IPS DF 6.9 (cell line): ENCODE results near the gene BCDIN3D.

Experiments
- DNase-seq: peaks from one replicate; pipeline ENCODE4 v3.0.0-alpha.2; 2013; ENCODE audit warnings: low read depth, low spot score
- H3K27ac ChIP-seq: one replicate; pipeline ENCODE4 v1.5.1; 2013; ENCODE audit warnings: low read length, control low read depth
- H3K27me3 ChIP-seq: 2 replicates; pipeline ENCODE4 v1.6.1; 2013; ENCODE audit warnings: mild to moderate bottlenecking, low read length; ENCODE audit not compliant: control insufficient read depth, insufficient read depth
- H3K36me3 ChIP-seq: 2 replicates; pipeline ENCODE4 v1.6.1; 2013; ENCODE audit warnings: low read length; ENCODE audit not compliant: control insufficient read depth, insufficient read depth
- H3K4me1 ChIP-seq: 2 replicates; pipeline ENCODE4 v1.6.1; 2013; ENCODE audit warnings: low read length; ENCODE audit not compliant: control insufficient read depth, insufficient read depth
- H3K4me3 ChIP-seq: 2 replicates; pipeline ENCODE4 v1.5.1; 2013; ENCODE audit warnings: mild to moderate bottlenecking, low read length
- H3K9me3 ChIP-seq: 2 replicates; pipeline ENCODE4 v1.6.1; 2013; ENCODE audit warnings: low read length, inconsistent platforms; ENCODE audit not compliant: control insufficient read depth, insufficient read depth
- WGBS: extraction: QIAGEN DNeasy Blood & Tissue Kit; methylation state at CpG from one replicate; pipeline ENCODE4 v1.1.7; 2013; ENCODE audit warnings: mixed read lengths, missing lambda C conversion rate; ENCODE audit not compliant: insufficient read length, insufficient coverage; 5-methylcytosine and 5-hydroxymethylcytosine counted together

Gene BCDIN3D

DNA sequence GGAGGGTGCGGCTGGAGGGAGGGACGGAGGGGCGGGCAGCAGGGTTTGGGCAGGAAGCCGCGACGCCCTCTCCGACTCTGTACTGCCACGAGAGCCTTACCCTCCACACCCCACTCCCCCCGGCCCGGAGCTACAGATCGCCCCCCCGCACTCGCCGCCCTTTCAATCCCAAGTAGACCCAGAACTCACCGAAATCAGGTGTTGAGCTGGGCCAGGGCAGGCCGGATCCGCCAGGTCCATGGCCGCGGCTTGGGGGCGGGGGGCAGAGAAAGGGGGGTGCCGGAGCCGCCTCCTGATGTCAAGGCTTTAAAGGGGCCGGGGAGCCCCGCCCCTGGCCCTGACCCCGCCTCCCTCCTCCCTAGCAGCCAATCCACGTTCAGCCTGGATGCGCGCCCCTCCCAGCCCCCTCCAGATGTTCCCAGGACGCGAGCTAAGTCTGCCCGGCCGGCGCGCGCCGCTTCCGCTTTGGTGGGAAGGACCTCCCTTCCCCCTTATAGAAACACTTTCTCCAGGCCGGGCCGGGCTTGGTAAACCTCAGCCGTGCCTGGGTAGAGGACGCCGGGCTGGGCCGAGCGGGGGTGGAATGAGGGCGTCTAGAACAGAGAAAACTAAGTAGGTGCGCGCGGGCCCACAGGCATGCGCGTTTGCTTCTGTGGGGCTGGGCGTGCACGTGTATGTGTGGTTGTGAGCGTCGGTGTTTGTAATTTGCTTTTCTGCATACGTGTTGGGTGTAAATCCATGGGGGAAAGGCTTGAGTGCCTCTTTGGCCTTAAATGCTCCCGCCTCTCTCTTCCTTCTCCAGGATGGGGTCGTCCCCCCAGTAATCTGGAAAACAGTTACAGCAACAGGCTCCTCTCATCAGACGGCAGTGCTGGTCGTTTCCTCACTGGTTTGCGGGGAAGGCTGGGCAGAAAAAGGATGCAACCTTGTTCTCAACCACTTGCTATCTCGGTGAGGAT, 14.5 kb downstream of the BCDIN3D start, which contains the start of gene NCKAP5L:
Gene NCKAP5L, minus strand, starts transcription at position 281 of the 959 bp plus-strand sequence. CDS start 24,369 bp downstream, outside the sequence.
- no peaks in the 10 kb centered on the region for H3K4me1 ChIP-seq
- peak within 1 kb of the TSS; percentile 88 for H3K4me3 ChIP-seq
- H3K27ac ChIP-seq = peak within 1 kb of the TSS; percentile 8
- no CpG with 5 or more reads among the region's 61 CpGs for WGBS
- peak; percentile 89 for DNase-seq
- H3K36me3 ChIP-seq = no peaks in the 10 kb centered on the region
- H3K9me3 ChIP-seq = no peaks in the 10 kb centered on the region
- no peaks in the 10 kb centered on the region for H3K27me3 ChIP-seq

DNA sequence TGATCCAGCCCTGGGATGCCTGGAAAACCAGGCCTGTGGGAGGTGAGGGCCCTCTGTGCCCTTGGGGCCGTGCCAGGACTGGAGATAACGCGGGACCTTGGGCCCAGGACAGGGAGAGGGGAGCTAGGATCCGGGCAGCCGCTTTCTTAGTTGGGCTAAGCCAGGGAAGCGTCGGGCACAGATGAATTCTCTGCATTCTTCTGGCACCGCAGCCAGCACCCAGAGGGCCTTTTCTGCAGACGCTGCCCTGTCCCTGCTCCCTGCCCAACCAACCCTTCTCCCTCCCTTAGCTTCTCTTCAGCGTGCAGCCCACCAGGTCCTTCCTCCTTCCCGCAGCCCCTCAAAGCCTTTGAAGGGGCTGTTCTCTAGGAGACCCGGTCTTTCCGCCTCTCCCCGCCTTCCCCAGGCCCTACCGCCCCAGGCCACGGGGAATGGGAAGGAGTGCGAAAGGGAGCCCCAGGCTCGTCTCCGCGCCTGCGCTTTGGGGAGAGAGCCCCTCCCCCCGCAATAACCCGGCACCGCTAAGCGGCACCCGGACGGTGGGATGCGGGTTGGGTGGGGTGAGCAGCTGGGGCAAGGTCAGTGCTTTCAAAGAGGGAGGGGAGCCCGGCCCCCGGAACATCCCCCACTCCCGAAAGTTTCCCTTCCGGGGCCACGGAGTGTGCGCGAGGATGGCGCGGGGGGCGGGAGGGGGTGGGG, 15.4 kb downstream of the BCDIN3D start:
- Histone ChIP-seq H3K36me3 (no peaks in the 10 kb centered on the region), H3K9me3 (no peaks in the 10 kb centered on the region), H3K27me3 (no peaks in the 10 kb centered on the region), H3K4me3 (peak overlapping the region; percentile 88), H3K4me1 (no peaks in the 10 kb centered on the region), H3K27ac (no peak overlapping the region)
- WGBS = no CpG with 5 or more reads among the region's 38 CpGs
- no peak for DNase-seq

DNA sequence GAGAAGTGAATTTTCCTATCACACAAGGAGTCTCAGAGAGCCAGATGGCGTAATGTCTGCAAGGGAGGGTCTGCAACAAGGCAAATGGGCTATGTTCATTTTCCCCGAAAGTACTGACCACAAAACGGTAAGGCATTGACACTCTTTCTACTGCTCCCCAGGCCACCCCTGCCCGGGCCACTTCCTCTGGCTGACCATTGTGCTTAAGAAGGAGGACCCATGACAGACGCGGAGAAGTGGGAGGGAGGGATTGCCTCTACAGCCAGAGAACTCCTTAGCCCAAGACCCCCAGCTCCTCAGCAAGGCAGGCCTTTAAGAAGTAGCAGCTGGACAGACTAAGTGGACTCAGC, 15.9 kb downstream of the BCDIN3D start:
- H3K9me3 ChIP-seq = no peaks in the 10 kb centered on the region
- H3K4me1 ChIP-seq = no peaks in the 10 kb centered on the region
- peak overlapping the region; percentile 88; the same call in 1 of the 2 replicates for H3K4me3 ChIP-seq
- no peak for DNase-seq
- no peaks in the 10 kb centered on the region for H3K27me3 ChIP-seq
- no CpG with 5 or more reads among the region's 6 CpGs for WGBS
- H3K36me3 ChIP-seq = no peaks in the 10 kb centered on the region
- H3K27ac ChIP-seq = no peak overlapping the region

DNA sequence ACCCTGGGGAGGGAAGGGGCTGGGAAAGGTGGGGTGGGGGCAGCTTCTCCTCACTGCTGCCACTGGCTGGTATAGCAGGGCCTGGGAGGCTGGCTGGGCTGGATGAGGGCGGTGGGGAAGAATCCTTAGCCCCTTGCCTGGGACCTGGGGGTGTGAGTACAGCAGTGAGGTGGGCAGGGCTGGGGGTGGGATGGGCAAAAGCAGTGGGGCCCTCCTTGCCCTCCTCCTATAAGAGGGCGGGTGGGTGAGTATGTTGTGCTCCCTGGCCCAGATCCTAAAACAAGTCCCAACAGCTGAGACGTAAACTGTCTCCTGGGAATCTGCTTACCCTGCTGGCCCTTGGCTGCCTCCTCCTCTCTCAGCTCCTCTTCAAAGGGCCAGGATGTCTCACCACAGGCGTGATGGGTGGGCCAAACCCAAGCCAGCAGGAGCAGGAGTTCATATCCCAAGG, 16.9 kb downstream of the BCDIN3D start:
- no CpG with 5 or more reads among the region's 4 CpGs for WGBS
- Histone ChIP-seq H3K27me3 (no peaks in the 10 kb centered on the region), H3K4me1 (no peaks in the 10 kb centered on the region), H3K9me3 (no peaks in the 10 kb centered on the region), H3K4me3 (no peak overlapping the region), H3K36me3 (no peaks in the 10 kb centered on the region), H3K27ac (no peak overlapping the region)
- no peak for DNase-seq

DNA sequence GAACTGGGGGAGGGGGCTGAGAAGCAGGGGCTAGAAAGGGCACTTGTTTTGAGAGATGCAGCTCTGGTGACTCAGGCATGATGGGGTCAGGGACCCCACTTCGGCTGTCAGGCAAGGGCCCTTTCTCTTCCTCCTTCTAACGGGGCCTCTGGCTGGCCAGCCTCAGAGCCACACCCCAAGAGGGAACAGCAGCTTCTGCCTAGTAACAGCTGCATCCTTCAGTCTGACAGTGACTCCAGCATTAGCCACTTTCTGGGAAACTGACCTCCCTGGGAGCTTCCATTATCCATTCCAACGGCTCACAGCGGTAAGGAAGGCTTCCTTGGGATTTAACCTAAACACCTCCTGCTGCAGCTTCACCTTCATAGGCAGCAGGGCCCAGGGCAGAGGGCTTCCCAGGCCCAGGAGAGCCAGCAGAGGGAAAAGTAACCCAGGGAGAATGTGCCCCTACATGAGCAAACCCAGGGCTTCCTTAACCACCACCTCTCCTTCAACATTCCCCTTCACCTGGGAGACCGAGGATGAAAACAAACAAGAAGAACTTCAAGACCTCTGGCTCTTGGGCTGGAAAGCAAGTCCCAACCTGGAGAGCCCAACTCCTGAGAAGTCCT, 17.4 kb downstream of the BCDIN3D start:
- no peaks in the 10 kb centered on the region for H3K27me3 ChIP-seq
- H3K36me3 ChIP-seq = no peaks in the 10 kb centered on the region
- H3K4me3 ChIP-seq = no peak overlapping the region
- no CpG with 5 or more reads among the region's 5 CpGs for WGBS
- DNase-seq = no peak
- H3K27ac ChIP-seq = no peak overlapping the region
- H3K4me1 ChIP-seq = peaks cover 2% of the 10 kb centered on the region; the same call in 1 of the 2 replicates
- no peaks in the 10 kb centered on the region for H3K9me3 ChIP-seq

DNA sequence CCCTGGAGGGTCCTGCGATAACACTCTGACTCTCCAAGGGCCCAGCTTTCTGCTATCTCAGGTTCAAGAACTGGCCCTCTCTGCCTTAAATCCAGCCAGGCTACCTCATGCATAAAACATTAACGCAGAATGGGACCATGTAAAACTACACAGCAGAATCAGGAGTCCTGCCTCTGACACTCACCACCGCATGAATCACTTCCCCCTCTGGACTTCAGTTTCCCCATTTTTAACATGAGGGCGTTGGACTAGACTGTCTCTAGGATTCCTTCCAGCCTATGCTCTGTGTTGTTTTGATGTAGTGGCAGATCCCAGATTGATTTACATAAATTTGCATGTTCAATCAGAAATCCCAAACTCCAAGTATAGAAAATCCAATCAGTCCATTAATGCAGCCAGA, 18.0 kb downstream of the BCDIN3D start:
- Histone ChIP-seq H3K4me3 (no peak overlapping the region), H3K27me3 (no peaks in the 10 kb centered on the region), H3K9me3 (no peaks in the 10 kb centered on the region), H3K27ac (no peak overlapping the region), H3K36me3 (no peaks in the 10 kb centered on the region), H3K4me1 (peaks cover 2% of the 10 kb centered on the region; the same call in 1 of the 2 replicates)
- DNase-seq = no peak
- no CpG with 5 or more reads among the region's 4 CpGs for WGBS

DNA sequence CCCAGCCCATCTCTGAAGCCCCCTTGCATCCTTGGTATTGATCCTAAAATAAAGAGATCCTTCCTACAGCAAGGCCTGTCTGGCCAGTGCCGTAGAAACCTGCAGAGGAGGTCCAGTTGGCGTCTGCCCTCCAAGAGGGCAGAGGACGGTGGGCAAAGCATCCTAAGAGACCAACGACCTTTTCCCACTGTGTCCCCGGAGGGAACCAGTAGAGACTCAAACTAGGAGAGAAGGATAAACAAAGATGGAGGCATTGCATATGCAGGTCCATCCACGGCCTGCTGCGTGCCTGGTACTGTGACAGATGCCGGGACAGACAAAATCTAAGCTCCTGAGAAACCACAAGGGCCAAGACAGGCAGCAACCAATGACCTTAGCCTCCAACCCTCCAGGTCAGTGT, 18.5 kb downstream of the BCDIN3D start:
- Histone ChIP-seq H3K4me3 (no peak overlapping the region), H3K9me3 (no peaks in the 10 kb centered on the region), H3K27ac (no peak overlapping the region), H3K4me1 (peaks cover 2% of the 10 kb centered on the region; the same call in 1 of the 2 replicates), H3K36me3 (no peaks in the 10 kb centered on the region), H3K27me3 (no peaks in the 10 kb centered on the region)
- no CpG with 5 or more reads among the region's 8 CpGs for WGBS
- no peak for DNase-seq

DNA sequence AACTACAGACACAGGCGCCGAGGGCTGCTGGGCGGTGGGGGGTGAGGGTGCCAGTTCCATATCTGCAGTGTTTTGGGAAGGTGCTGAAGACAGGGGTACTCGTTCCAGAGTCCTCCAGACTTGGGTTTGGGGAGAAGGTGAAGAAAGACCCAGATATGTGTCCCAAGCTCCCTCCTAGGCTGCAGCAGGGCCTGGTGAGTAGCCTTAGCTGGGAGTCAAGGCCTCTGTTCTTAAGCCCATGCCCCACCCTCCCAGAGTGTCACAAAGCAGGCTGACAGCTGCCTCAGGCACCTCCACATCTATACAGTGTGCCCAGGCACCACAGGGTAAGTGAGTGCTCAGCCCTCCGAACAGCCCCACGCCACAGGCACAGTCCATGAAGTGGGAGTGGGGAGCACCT, 19.0 kb downstream of the BCDIN3D start:
- WGBS = no CpG with 5 or more reads among the region's 6 CpGs
- H3K4me1 ChIP-seq = peaks cover 2% of the 10 kb centered on the region; the same call in 1 of the 2 replicates

DNA sequence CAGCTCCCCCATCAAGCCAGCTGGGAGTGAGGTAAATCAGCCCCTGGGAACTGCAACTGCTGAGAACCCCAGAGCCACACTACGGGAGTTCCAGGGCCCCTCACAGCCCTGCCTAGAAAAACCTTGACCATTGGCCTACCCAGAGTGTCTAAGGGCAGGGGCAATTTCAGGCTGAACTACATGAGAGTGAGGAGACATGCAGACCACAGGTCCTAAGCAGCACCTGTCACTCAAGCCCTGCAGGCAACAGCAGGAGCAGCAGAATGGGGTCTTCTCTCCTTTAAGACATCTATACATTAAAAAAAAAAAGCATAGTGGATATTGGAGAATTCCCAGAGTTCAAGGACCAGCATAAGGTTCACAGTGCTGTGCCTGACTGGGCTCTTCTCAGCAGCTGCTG, 19.6 kb downstream of the BCDIN3D start:
- Histone ChIP-seq H3K4me1 (peaks cover 2% of the 10 kb centered on the region; the same call in 1 of the 2 replicates), H3K9me3 (no peaks in the 10 kb centered on the region), H3K36me3 (no peaks in the 10 kb centered on the region), H3K27ac (no peak overlapping the region), H3K27me3 (no peaks in the 10 kb centered on the region), H3K4me3 (no peak overlapping the region)
- WGBS = no CpG with 5 or more reads among the region's 1 CpG
- no peak for DNase-seq

More for the DNA sequence above, 19.0 kb downstream of the BCDIN3D start:
- no peak overlapping the region for H3K4me3 ChIP-seq
- DNase-seq = no peak
- no peak overlapping the region for H3K27ac ChIP-seq
- H3K9me3 ChIP-seq = no peaks in the 10 kb centered on the region
- no peaks in the 10 kb centered on the region for H3K36me3 ChIP-seq
- H3K27me3 ChIP-seq = no peaks in the 10 kb centered on the region
